HepG2 (cell line): ENCODE results near the gene EMP2. TPM values are rescaled to one million over a fixed set of nuclear protein-coding genes. Genes with fewer than 3 reads are reported as not detected.
A peak's percentile ranks its signal among the peaks of the same experiment; 100 is the strongest.

Source experiments
- CEBPZ ChIP-seq: IDR thresholded peaks from 2 replicates; pipeline ENCODE4 v1.6.1; 2012; ENCODE audit warnings: low read length, improper control_type of control experiment
- HNRNPL ChIP-seq: fragments of 200-400 bp; formaldehyde crosslinking; IDR thresholded peaks from 2 replicates; pipeline ENCODE4 v1.6.1; 2017; ENCODE audit warnings: mild to moderate bottlenecking, low read depth, low read length
- HNRNPUL1 ChIP-seq: fragments of 200-400 bp; formaldehyde crosslinking; IDR thresholded peaks from 2 replicates; pipeline ENCODE4 v1.6.1; 2017; ENCODE audit warnings: low read depth, mild to moderate bottlenecking, low read length, moderate library complexity
- MAFF ChIP-seq: IDR thresholded peaks from 2 replicates; pipeline ENCODE4 v1.6.1; 2011; ENCODE audit warnings: low read depth, low read length, improper control_type of control experiment
- MLX ChIP-seq: IDR thresholded peaks from 2 replicates; pipeline ENCODE4 v1.6.1; 2016
- MXD3 ChIP-seq: IDR thresholded peaks from 2 replicates; pipeline ENCODE4 v1.6.1; 2016; ENCODE audit warnings: mild to moderate bottlenecking, missing biosample characterization, missing genetic modification reagents
- MYNN ChIP-seq: sonication (generic); formaldehyde crosslinking; IDR thresholded peaks from 2 replicates; pipeline ENCODE4 v1.4.0; 2020; ENCODE audit warnings: mild to moderate bottlenecking, low read depth, missing genetic modification reagents
- MYPOP ChIP-seq: sonication (generic); formaldehyde crosslinking; IDR thresholded peaks from 2 replicates; pipeline ENCODE4 v1.8.1; 2023; ENCODE audit warnings: mild to moderate bottlenecking, moderate library complexity, missing genetic modification reagents
- NCOR1 ChIP-seq: fragments of 200-600 bp; sonication (generic); IDR thresholded peaks from 2 replicates; pipeline ENCODE4 v1.7.0; 2017; ENCODE audit warnings: antibody characterized with exemption, low read length, borderline replicate concordance
- NFKBIZ ChIP-seq: IDR thresholded peaks from 2 replicates; pipeline ENCODE4 v1.6.1; 2018; ENCODE audit warnings: missing genetic modification reagents, missing compliant biosample characterization
- PRPF4 ChIP-seq: fragments of 200-400 bp; formaldehyde crosslinking; IDR thresholded peaks from 2 replicates; pipeline ENCODE4 v1.6.1; 2016; ENCODE audit warnings: low read length, low read depth; ENCODE audit not compliant: poor library complexity, severe bottlenecking
- RAD21 ChIP-seq: fragments of 450-650 bp; formaldehyde crosslinking; IDR thresholded peaks from 2 replicates; pipeline ENCODE4 v1.5.0; 2020; ENCODE audit warnings: mild to moderate bottlenecking
- SATB2 ChIP-seq: sonication (generic); formaldehyde crosslinking; IDR thresholded peaks from 2 replicates; pipeline ENCODE4 v1.5.0; 2020; ENCODE audit warnings: missing genetic modification reagents
- TBX3 ChIP-seq: fragments of 450-650 bp; IDR thresholded peaks from 2 replicates; pipeline ENCODE4 v1.6.1; 2017; ENCODE audit warnings: antibody characterized with exemption, mild to moderate bottlenecking, inconsistent platforms, borderline replicate concordance
- UBTF ChIP-seq: sonication (generic); formaldehyde crosslinking; IDR thresholded peaks from 2 replicates; pipeline ENCODE4 v1.4.0; 2020; ENCODE audit warnings: mild to moderate bottlenecking, missing genetic modification reagents
- ZNF160 ChIP-seq: sonication (generic); formaldehyde crosslinking; IDR thresholded peaks from 2 replicates; pipeline ENCODE4 v1.8.0; 2022; ENCODE audit warnings: mild to moderate bottlenecking, inconsistent platforms, missing genetic modification reagents
- ZNF292 ChIP-seq: sonication (generic); formaldehyde crosslinking; IDR thresholded peaks from 2 replicates; pipeline ENCODE4 v1.8.1; 2022; ENCODE audit warnings: mild to moderate bottlenecking, low read depth, missing genetic modification reagents, borderline replicate concordance
- ZNF33B ChIP-seq: sonication (generic); formaldehyde crosslinking; IDR thresholded peaks from 2 replicates; pipeline ENCODE4 v1.5.1; 2020; ENCODE audit warnings: mild to moderate bottlenecking, missing genetic modification reagents
- ZNF619 ChIP-seq: sonication (generic); formaldehyde crosslinking; IDR thresholded peaks from 2 replicates; pipeline ENCODE4 v1.4.0; 2020; ENCODE audit warnings: mild to moderate bottlenecking, missing genetic modification reagents
- ZNF678 ChIP-seq: sonication (generic); formaldehyde crosslinking; IDR thresholded peaks from 2 replicates; pipeline ENCODE4 v1.4.0; 2020; ENCODE audit warnings: mild to moderate bottlenecking, missing genetic modification reagents
- polyA plus RNA-seq, 8 experiments: library from polyadenylated mRNA; depleted of rRNA in 3 of 8; stranded (reverse) in 7 of 8; unstranded in 1 of 8; fragments of >200 nt; fragmentation: Illumina TruSeq in 4 of 8; extraction: Trizol in 4 of 8; gene quantifications; 2 replicates each; pipeline versions ENCODE4 v1.2.1 to v1.2.3, GENCODE V29; 2011 to 2016; ENCODE audit warnings: low read depth in 4 of 8, missing spikeins in 1 of 8, mixed read lengths in 1 of 8; ENCODE audit not compliant: insufficient read depth in 1 of 8
- total RNA-seq, 5 experiments: library from RNA; depleted of rRNA; stranded (reverse); fragments of >200 nt; fragmentation: Illumina TruSeq; extraction: Trizol; gene quantifications; 2 replicates each; pipeline ENCODE4 v1.2.3, GENCODE V29; 2016; ENCODE audit warnings: low read depth in 1 of 5

EMP2 gene
- total and polyA plus RNA-seq, 2 of the 13 experiments (the other 11 are each of a cell fraction or from before 2014, with no cell fraction given): 24.6 to 91.2 TPM

GRCh38 chr16:10608687-10609401 lies 28.4 kb upstream of the EMP2 start (continued):
- TF ChIP-seq NCOR1: no peak
- TF ChIP-seq TBX3: no peak
- TF ChIP-seq ZNF292 (CRISPR knock-in tag): peak; percentile 66; the same call in 1 of the 2 replicates
- no peak; the same call in 1 of the 2 replicates for TF ChIP-seq ZNF33B (CRISPR knock-in tag)
- no peak for TF ChIP-seq HNRNPL
- TF ChIP-seq HNRNPUL1: no peak
- no peak for TF ChIP-seq MYNN (CRISPR knock-in tag)
- TF ChIP-seq ZNF619 (CRISPR knock-in tag): no peak
- no peak for TF ChIP-seq MLX
- no peak for TF ChIP-seq MAFF
- no peak; the same call in 1 of the 2 replicates for TF ChIP-seq MXD3
- TF ChIP-seq PRPF4: no peak
- peak; percentile 36; the same call in 1 of the 2 replicates for TF ChIP-seq UBTF (CRISPR knock-in tag)
- no peak for TF ChIP-seq SATB2 (CRISPR knock-in tag)
- TF ChIP-seq ZNF678 (CRISPR knock-in tag): no peak
- TF ChIP-seq ZNF160 (CRISPR knock-in tag): no peak
- no peak for TF ChIP-seq CEBPZ
- no peak for TF ChIP-seq RAD21
- TF ChIP-seq NFKBIZ (CRISPR knock-in tag): no peak
- TF ChIP-seq MYPOP: no peak
